Measurements from ENCODE around the gene RNU7-1. TPM values are rescaled to one million over a fixed set of nuclear protein-coding genes. Genes with fewer than 3 reads are reported as not detected.

The RNU7-1 gene
- total and polyA plus RNA-seq, 10 of the 15 experiments (the other 5 are each of a cell fraction or from before 2014, with no cell fraction given) = not detected

GRCh38 chr12:6970096-6970527 is 26.5 kb downstream of the RNU7-1 start:
- ATAC-seq (peak; percentile 47), FAIRE-seq (no peak), DNase-seq (ENCODE audit: low read depth, low spot score) (no peak)
- Histone ChIP-seq H4K20me1 (ENCODE audit: control insufficient read depth, insufficient read depth) (no peaks in the 10 kb centered on the region; the same call in 1 of the 2 replicates), H3K79me2 (ENCODE audit: control insufficient read depth, insufficient read depth, low read length) (peaks cover 59% of the 10 kb centered on the region), H3K4me3 (peak overlapping the region; percentile 72), H3K9ac (ENCODE audit: control insufficient read depth, insufficient read depth, low read length) (peak overlapping the region; percentile 97), H3K27ac (ENCODE audit: control insufficient read depth, insufficient read depth) (peak overlapping the region; percentile 65), H3K9me3 (replicated peaks; ENCODE audit: control insufficient read depth, insufficient read depth, low read length) (no peaks in the 10 kb centered on the region), H3K36me3 (ENCODE audit: control insufficient read depth in 2 of 2, insufficient read depth in 2 of 2, low read length in 1 of 2) (peaks cover 27 to 48% of the 10 kb centered on the region in 2 experiments), H3K4me2 (ENCODE audit: control insufficient read depth, insufficient read depth) (peak overlapping the region; percentile 48), H2AFZ (ENCODE audit: control insufficient read depth, low read depth, low read length) (peak overlapping the region; percentile 59), H3K27me3 (replicated peaks in 1 of 2; ENCODE audit: control insufficient read depth in 2 of 2, insufficient read depth in 2 of 2, low read length in 1 of 2) (no peaks in the 10 kb centered on the region), H3K4me1 (ENCODE audit: control insufficient read depth, insufficient read depth, low read length) (peaks cover 21% of the 10 kb centered on the region)
- SMC1A ChIA-PET (ENCODE audit: uncharacterized antibody, unreplicated experiment) = interaction anchor here (3.1 kb wide), 1 partner anchor 24 kb away, joined by 36 read pairs; no protein-coding TSS in a partner anchor
- RAD21 ChIA-PET (ENCODE audit: unreplicated experiment) = no interaction called here
- BruUV-seq (replicated peaks) = TSS peak; percentile 68
- WGBS (ENCODE audit: insufficient coverage, insufficient replicate concordance, low lambda C conversion rate, missing lambda C conversion rate) = under 1% methylated on average over 20 of the region's 31 CpGs
- POLR2A ChIA-PET = interaction anchor here (1.7 kb wide), 1 partner anchor 32 kb away, joined by 4 read pairs; no protein-coding TSS in a partner anchor
- in situ Hi-C loops (cut with MboI) = loop anchor here (25.0 kb wide), 1 partner anchor 1667 kb away; no protein-coding TSS in a partner anchor
- intact Hi-C loops (cut with micrococcal nuclease; ENCODE audit: unreplicated experiment) = loop anchor here (1.0 to 5.0 kb wide), 3 partner anchors 26 to 122 kb away; partner anchors contain the start of genes C12orf57, C1R and LPCAT3
- CTCF ChIA-PET = interaction anchor here (1.9 to 3.2 kb wide), 3 partner anchors 26 to 141 kb away, joined by 8 to 40 read pairs (median 13); partner anchors contain the start of genes C12orf57 and RNU7-1
- TF ChIP-seq RBBP5 (conservative IDR thresholded peaks at IDR 0.05) = 0 out of 2 replicates have a peak, but pooled peaks have one; percentile 26
- peak; percentile 73 for TF ChIP-seq NR2F1 (conservative IDR thresholded peaks at IDR 0.05)
- no peak for TF ChIP-seq CBX3 (IDR thresholded peaks at IDR 0.05; ENCODE audit: borderline replicate concordance, low read depth)
- TF ChIP-seq RCOR1 (conservative IDR thresholded peaks at IDR 0.05; ENCODE audit: low read depth, low read length) = no peak
- TF ChIP-seq DPF2 (IDR thresholded peaks at IDR 0.05) = no peak
- no peak for TF ChIP-seq CHD2 (IDR thresholded peaks at IDR 0.05; ENCODE audit: borderline replicate concordance, low read depth, low read length)
- no peak for TF ChIP-seq EP300 (IDR thresholded peaks at IDR 0.05; ENCODE audit: borderline replicate concordance in 1 of 2, control insufficient read depth in 1 of 2, low read depth in 2 of 2, low read length in 2 of 2)
- no peak for TF ChIP-seq NFYB (IDR thresholded peaks at IDR 0.05; ENCODE audit: insufficient read depth, low read depth, low read length)
- 0 out of 2 replicates have a peak, but pooled peaks have one; percentile 30 for TF ChIP-seq ZNF687 (IDR thresholded peaks at IDR 0.05)
- peak; percentile 57; the same call in 1 of the 2 replicates for TF ChIP-seq YY1 (IDR thresholded peaks at IDR 0.05; ENCODE audit: low read depth, low read length)
- TF ChIP-seq SMARCA5 (IDR thresholded peaks at IDR 0.05) = 0 out of 2 replicates have a peak, but pooled peaks have one; percentile 14
- TF ChIP-seq IRF5 (IDR thresholded peaks at IDR 0.05; ENCODE audit: borderline replicate concordance) = no peak
- no peak for TF ChIP-seq POU2F2 (IDR thresholded peaks at IDR 0.05; ENCODE audit: borderline replicate concordance, low read depth, low read length)
- TF ChIP-seq BRCA1 (IDR thresholded peaks at IDR 0.05; ENCODE audit: low read depth, low read length) = no peak
- no peak for TF ChIP-seq KAT2A (conservative IDR thresholded peaks at IDR 0.05; ENCODE audit: control insufficient read depth, low read depth, low read length)
- peak; percentile 63; the same call in 1 of the 2 replicates for TF ChIP-seq WRNIP1 (IDR thresholded peaks at IDR 0.05; ENCODE audit: borderline replicate concordance, low read depth, low read length)
- TF ChIP-seq IKZF2 (IDR thresholded peaks at IDR 0.05) = no peak
- TF ChIP-seq MTA2 (IDR thresholded peaks at IDR 0.05; ENCODE audit: low read depth) = 0 out of 2 replicates have a peak, but pooled peaks have one; percentile 7
- TF ChIP-seq SMAD5 (IDR thresholded peaks at IDR 0.05; ENCODE audit: low read depth) = peak; percentile 17; the same call in 1 of the 2 replicates
- no peak for TF ChIP-seq PAX8 (IDR thresholded peaks at IDR 0.05)
- TF ChIP-seq NR2C1 (IDR thresholded peaks at IDR 0.05) = peak; percentile 87

Measured in GM12878 (cell line).